PC-3 (cell line): ENCODE results near the gene CPA1. TPM values are rescaled to one million over a fixed set of nuclear protein-coding genes. Genes with fewer than 3 reads are reported as not detected.

ENCODE experiments used
- ATAC-seq: fragments of 200-7000 bp; cut with Tn5 transposase; 2 replicates; pipeline ENCODE4 v1.9.1; 2020; ENCODE audit warnings: mild to moderate bottlenecking, moderate library complexity
- BruUV-seq: library from RNA; stranded (reverse); fragments of 400-500 nt; replicated peaks from 2 replicates; lab custom pipeline; 2021; lab: Mats Ljungman, UMichigan
- CTCF ChIA-PET: fragments of 300-600 bp; sonication (Branson Sonifier 250); formaldehyde crosslinking; loops from one replicate; lab custom pipeline; 2022; ENCODE audit warnings: antibody characterized with exemption; lab: Charles Lee
- POLR2A ChIA-PET: fragments of 300-600 bp; sonication (Branson Sonifier 250); formaldehyde crosslinking; loops from one replicate; lab custom pipeline; 2022; ENCODE audit warnings: antibody characterized with exemption; ENCODE audit not compliant: unreplicated experiment; lab: Charles Lee
- DNase-seq: peaks from one replicate; pipeline ENCODE4 v3.0.0-alpha.2; 2015
- H2AFZ ChIP-seq: fragments of 300-600 bp; sonication (generic); 2 replicates; pipeline ENCODE4 v1.6.0; 2016; ENCODE audit warnings: antibody characterized with exemption, low read length
- H3F3A ChIP-seq: fragments of 300-600 bp; sonication (generic); one replicate; pipeline ENCODE4 v1.6.0; 2017; ENCODE audit warnings: antibody characterized with exemption, low read length, control low read depth, mild to moderate bottlenecking; ENCODE audit not compliant: unreplicated experiment
- H3K27ac ChIP-seq: fragments of 300-600 bp; sonication (generic); 2 replicates; pipeline ENCODE4 v1.5.1; 2016; ENCODE audit warnings: mild to moderate bottlenecking, low read length
- H3K27me3 ChIP-seq: fragments of 300-600 bp; sonication (generic); 2 replicates; pipeline ENCODE4 v1.6.1; 2016; ENCODE audit warnings: low read length, mixed read lengths
- H3K36me3 ChIP-seq: fragments of 300-600 bp; sonication (generic); 2 replicates; pipeline ENCODE4 v1.6.1; 2016; ENCODE audit warnings: low read depth, mixed run types, low read length, mixed read lengths
- H3K4me1 ChIP-seq: fragments of 300-600 bp; sonication (generic); 2 replicates; pipeline ENCODE4 v1.5.1; 2016; ENCODE audit warnings: low read length; ENCODE audit not compliant: insufficient read depth
- H3K4me2 ChIP-seq: fragments of 300-600 bp; sonication (generic); 2 replicates; pipeline ENCODE4 v1.6.0; 2016; ENCODE audit warnings: low read length
- H3K4me3 ChIP-seq: fragments of 300-600 bp; sonication (generic); 2 replicates; pipeline ENCODE4 v1.5.1; 2016; ENCODE audit warnings: mild to moderate bottlenecking, low read length, mixed read lengths
- H3K79me2 ChIP-seq: fragments of 300-600 bp; sonication (generic); 2 replicates; pipeline ENCODE4 v1.6.1; 2017; ENCODE audit warnings: low read length, mixed read lengths
- H3K9ac ChIP-seq: fragments of 300-600 bp; sonication (generic); 2 replicates; pipeline ENCODE4 v1.6.0; 2016; ENCODE audit warnings: mild to moderate bottlenecking, low read length
- H3K9me2 ChIP-seq: fragments of 300-600 bp; sonication (generic); replicated peaks from 2 replicates; pipeline ENCODE4 v1.6.1; 2016; ENCODE audit warnings: mixed run types, low read length, mixed read lengths
- H3K9me3 ChIP-seq: fragments of 300-600 bp; sonication (generic); 2 replicates; pipeline ENCODE4 v1.6.1; 2016; ENCODE audit warnings: low read length, mixed read lengths
- H4K20me1 ChIP-seq: fragments of 300-600 bp; sonication (generic); 2 replicates; pipeline ENCODE4 v1.6.1; 2016; ENCODE audit warnings: low read length, mixed read lengths
- CTCF ChIP-seq: fragments of 300-600 bp; sonication (generic); conservative IDR thresholded peaks from 2 replicates; pipeline ENCODE4 v1.5.1; 2017; ENCODE audit warnings: antibody characterized with exemption, low read depth, mild to moderate bottlenecking, low read length
- EZH2 ChIP-seq: fragments of 300-600 bp; sonication (generic); IDR thresholded peaks from one replicate; pipeline ENCODE4 v1.6.1; 2017; ENCODE audit warnings: antibody characterized with exemption, mild to moderate bottlenecking, low read length; ENCODE audit not compliant: unreplicated experiment
- EZH2phosphoT487 ChIP-seq: fragments of 300-600 bp; sonication (generic); IDR thresholded peaks from 2 replicates; pipeline ENCODE4 v1.6.1; 2018; ENCODE audit warnings: mild to moderate bottlenecking, antibody characterized with exemption, low read length, borderline replicate concordance
- intact Hi-C: fragments of 100-400 bp; cut with micrococcal nuclease; formaldehyde crosslinking; loops from 2 replicates; pipeline ENCODE4 v1.9.0; 2023
- total RNA-seq: library from RNA; depleted of rRNA; stranded (reverse); fragments of >200 nt; gene quantifications from 2 replicates; pipeline ENCODE4 v1.2.3, GENCODE V29; 2014

Gene CPA1
- total RNA-seq, 1 experiment from 2014 or later, result not detected

- DNase-seq (no peak), ATAC-seq (no peak)
- ChIA-PET CTCF (no interaction called here), POLR2A (no interaction called here)
- Histone ChIP-seq H3K36me3 (no peaks in the 10 kb centered on the region), H3K79me2 (no peaks in the 10 kb centered on the region), H3K4me1 (no peaks in the 10 kb centered on the region), H2AFZ (no peak overlapping the region), H3K9ac (no peak overlapping the region), H3K9me3 (no peaks in the 10 kb centered on the region), H3K9me2 (no peaks in the 10 kb centered on the region), H4K20me1 (no peaks in the 10 kb centered on the region), H3K4me2 (no peak overlapping the region), H3F3A (no peaks in the 10 kb centered on the region), H3K27me3 (no peaks in the 10 kb centered on the region), H3K27ac (no peak overlapping the region), H3K4me3 (no peak overlapping the region)
- TF ChIP-seq CTCF, result no peak
- TF ChIP-seq EZH2, result no peak
- no peak for TF ChIP-seq EZH2phosphoT487
- BruUV-seq, result no TSS peak
- intact Hi-C loops, result no loop called here
Measured at GRCh38 chr7:130383187-130383980, 3.1 kb downstream of the CPA1 start.

- intact Hi-C loops, result no loop called here
- Histone ChIP-seq H3F3A (no peaks in the 10 kb centered on the region), H3K36me3 (no peaks in the 10 kb centered on the region), H3K27ac (no peak overlapping the region), H3K9me2 (no peaks in the 10 kb centered on the region), H3K4me3 (no peak overlapping the region), H3K79me2 (no peaks in the 10 kb centered on the region), H3K4me2 (no peak overlapping the region), H4K20me1 (no peaks in the 10 kb centered on the region), H2AFZ (no peak overlapping the region), H3K27me3 (no peaks in the 10 kb centered on the region), H3K9me3 (no peaks in the 10 kb centered on the region), H3K9ac (no peak overlapping the region), H3K4me1 (no peaks in the 10 kb centered on the region)
- DNase-seq, result no peak
- no peak for ATAC-seq
- no TSS peak for BruUV-seq
- TF ChIP-seq EZH2 (no peak), EZH2phosphoT487 (no peak), CTCF (no peak)
- ChIA-PET CTCF (no interaction called here), POLR2A (no interaction called here)
Measured at GRCh38 chr7:130384371-130384801, 4.1 kb downstream of the CPA1 start.

- H3K79me2 ChIP-seq, result no peaks in the 10 kb centered on the region
- H2AFZ ChIP-seq, result no peak overlapping the region
- H3K9me2 ChIP-seq, result no peaks in the 10 kb centered on the region
- DNase-seq, result no peak
- no peaks in the 10 kb centered on the region for H4K20me1 ChIP-seq
- ChIA-PET POLR2A (no interaction called here), CTCF (no interaction called here)
- TF ChIP-seq EZH2phosphoT487 (no peak), CTCF (no peak), EZH2 (no peak)
- H3K4me2 ChIP-seq, result no peak overlapping the region
- no peak overlapping the region for H3K4me3 ChIP-seq
- no peak overlapping the region for H3K27ac ChIP-seq
- H3F3A ChIP-seq, result no peaks in the 10 kb centered on the region
- no TSS peak for BruUV-seq
- intact Hi-C loops, result no loop called here
- no peak for ATAC-seq
- H3K9ac ChIP-seq, result no peak overlapping the region
- no peaks in the 10 kb centered on the region for H3K4me1 ChIP-seq
- H3K36me3 ChIP-seq, result no peaks in the 10 kb centered on the region
- H3K9me3 ChIP-seq, result no peaks in the 10 kb centered on the region
- no peaks in the 10 kb centered on the region for H3K27me3 ChIP-seq
Measured at GRCh38 chr7:130384841-130385599, 4.7 kb downstream of the CPA1 start.
